ENCODE measurements around the gene GABBR2. TPM values are rescaled to one million over a fixed set of nuclear protein-coding genes. Genes with fewer than 3 reads are reported as not detected.

The GABBR2 gene
- total RNA-seq, 1 donor from 2014 or later: 0.74 TPM

- Mint-ChIP-seq H3K9me3 (no peaks in the 10 kb centered on the region), H3K4me1 (no peaks in the 10 kb centered on the region), H3K36me3 (no peaks in the 10 kb centered on the region), H3K27ac (no peak overlapping the region), H3K27me3 (ENCODE audit: low read depth) (peaks cover 25% of the 10 kb centered on the region), H3K4me3 (no peak overlapping the region)
- no peak for DNase-seq (ENCODE audit: low spot score in 2 of 2, unreplicated experiment in 2 of 2)
- no peak for TF ChIP-seq CTCF (IDR thresholded peaks at IDR 0.05; ENCODE audit: unreplicated experiment)
Measured at GRCh38 chr9:98545021-98545420, 163.7 kb downstream of the GABBR2 start.

- H3K36me3 Mint-ChIP-seq: no peaks in the 10 kb centered on the region
- H3K9me3 Mint-ChIP-seq: no peaks in the 10 kb centered on the region
- DNase-seq (ENCODE audit: low spot score in 2 of 2, unreplicated experiment in 2 of 2): no peak
- peaks cover 25% of the 10 kb centered on the region for H3K27me3 Mint-ChIP-seq (ENCODE audit: low read depth)
- no peaks in the 10 kb centered on the region for H3K4me1 Mint-ChIP-seq
- no peak for TF ChIP-seq CTCF (IDR thresholded peaks at IDR 0.05; ENCODE audit: unreplicated experiment)
- no peak overlapping the region for H3K27ac Mint-ChIP-seq
- no peak overlapping the region for H3K4me3 Mint-ChIP-seq
Measured at GRCh38 chr9:98541684-98542230, 167.0 kb downstream of the GABBR2 start.

GRCh38 chr9:98540476-98540875 lies 168.3 kb downstream of the GABBR2 start:
- TF ChIP-seq CTCF (IDR thresholded peaks at IDR 0.05; ENCODE audit: unreplicated experiment): no peak

GRCh38 chr9:98539954-98540353 lies 168.8 kb downstream of the GABBR2 start:
- no peak overlapping the region for H3K27ac Mint-ChIP-seq
- no peak for TF ChIP-seq CTCF (IDR thresholded peaks at IDR 0.05; ENCODE audit: unreplicated experiment)
- no peaks in the 10 kb centered on the region for H3K36me3 Mint-ChIP-seq
- peaks cover 24% of the 10 kb centered on the region for H3K27me3 Mint-ChIP-seq (ENCODE audit: low read depth)
- no peaks in the 10 kb centered on the region for H3K9me3 Mint-ChIP-seq
- no peak for DNase-seq (ENCODE audit: low spot score in 2 of 2, unreplicated experiment in 2 of 2)
- no peaks in the 10 kb centered on the region for H3K4me1 Mint-ChIP-seq
- H3K4me3 Mint-ChIP-seq: no peak overlapping the region

More at GRCh38 chr9:98540476-98540875, 168.3 kb downstream of the GABBR2 start:
- no peak overlapping the region for H3K27ac Mint-ChIP-seq
- no peak for DNase-seq (ENCODE audit: low spot score in 2 of 2, unreplicated experiment in 2 of 2)
- no peaks in the 10 kb centered on the region for H3K4me1 Mint-ChIP-seq
- no peak overlapping the region for H3K4me3 Mint-ChIP-seq
- no peaks in the 10 kb centered on the region for H3K36me3 Mint-ChIP-seq
- H3K27me3 Mint-ChIP-seq (ENCODE audit: low read depth): peaks cover 26% of the 10 kb centered on the region
- H3K9me3 Mint-ChIP-seq: no peaks in the 10 kb centered on the region

GRCh38 chr9:98538626-98539031 lies 170.1 kb downstream of the GABBR2 start:
- DNase-seq (ENCODE audit: low spot score in 2 of 2, unreplicated experiment in 2 of 2): no peak
- H3K27ac Mint-ChIP-seq: no peak overlapping the region
- no peak overlapping the region for H3K4me3 Mint-ChIP-seq

More at GRCh38 chr9:98538626-98539031, 170.1 kb downstream of the GABBR2 start:
- Mint-ChIP-seq H3K27me3 (ENCODE audit: low read depth) (peaks cover 15% of the 10 kb centered on the region), H3K4me1 (no peaks in the 10 kb centered on the region), H3K36me3 (no peaks in the 10 kb centered on the region), H3K9me3 (no peaks in the 10 kb centered on the region)
- no peak for TF ChIP-seq CTCF (IDR thresholded peaks at IDR 0.05; ENCODE audit: unreplicated experiment)

Measured in mesothelial cell of epicardium (in vitro differentiated cells).